Eye (tissue), 1 donor: ENCODE data around the gene SH3PXD2A.
"Not testable (repeated sequence)": the region's sequence is repeated elsewhere in the genome, so short reads cannot be mapped to it uniquely, and the experiment has no call there.

Source experiments
- DNase-seq: peaks from one replicate; pipeline ENCODE4 v3.0.0-alpha.2; 2015

Gene SH3PXD2A

GRCh38 chr10:103616705-103617601 lies 238.4 kb downstream of the SH3PXD2A start:
- no peak for DNase-seq

- no peak for DNase-seq
Measured at GRCh38 chr10:103614306-103615158, 240.8 kb downstream of the SH3PXD2A start.

GRCh38 chr10:103613616-103614015 lies 241.8 kb downstream of the SH3PXD2A start:
- no peak for DNase-seq

- no peak for DNase-seq
Measured at GRCh38 chr10:103612462-103613365, 242.7 kb downstream of the SH3PXD2A start.

GRCh38 chr10:103610921-103611511 lies 244.4 kb downstream of the SH3PXD2A start:
- DNase-seq, result no peak

GRCh38 chr10:103610083-103610472 lies 245.3 kb downstream of the SH3PXD2A start:
- no peak for DNase-seq

GRCh38 chr10:103609231-103610082 lies 245.9 kb downstream of the SH3PXD2A start:
- DNase-seq, result no peak

GRCh38 chr10:103608056-103608455 lies 247.3 kb downstream of the SH3PXD2A start:
- not testable (repeated sequence) for DNase-seq

GRCh38 chr10:103607051-103607450 lies 248.3 kb downstream of the SH3PXD2A start:
- not testable (repeated sequence) for DNase-seq

GRCh38 chr10:103606097-103606438 lies 249.3 kb downstream of the SH3PXD2A start:
- DNase-seq, result not testable (repeated sequence)

GRCh38 chr10:103605359-103606096 lies 249.8 kb downstream of the SH3PXD2A start:
- DNase-seq, result no peak

GRCh38 chr10:103603382-103603781 lies 252.0 kb downstream of the SH3PXD2A start:
- no peak for DNase-seq

- no peak for DNase-seq
Measured at GRCh38 chr10:103602852-103603155, 252.6 kb downstream of the SH3PXD2A start.

- no peak for DNase-seq
Measured at GRCh38 chr10:103602028-103602851, 253.1 kb downstream of the SH3PXD2A start.

GRCh38 chr10:103600956-103601569 lies 254.3 kb downstream of the SH3PXD2A start:
- no peak for DNase-seq

GRCh38 chr10:103600325-103600724 lies 255.1 kb downstream of the SH3PXD2A start:
- DNase-seq, result no peak

GRCh38 chr10:103599907-103600306 lies 255.5 kb downstream of the SH3PXD2A start:
- no peak for DNase-seq

- no peak for DNase-seq
Measured at GRCh38 chr10:103599211-103599610, 256.2 kb downstream of the SH3PXD2A start.

GRCh38 chr10:103598654-103599115 lies 256.7 kb downstream of the SH3PXD2A start:
- DNase-seq, result peak; percentile 92
